HG03571 (cell line): Measurements from ENCODE around the gene SENP8.

ENCODE experiments used
- ATAC-seq: cut with Tn5 transposase; IDR thresholded peaks from one replicate; pipeline ENCODE4 v1.9.1; 2021; ENCODE audit not compliant: unreplicated experiment

The SENP8 gene

DNA sequence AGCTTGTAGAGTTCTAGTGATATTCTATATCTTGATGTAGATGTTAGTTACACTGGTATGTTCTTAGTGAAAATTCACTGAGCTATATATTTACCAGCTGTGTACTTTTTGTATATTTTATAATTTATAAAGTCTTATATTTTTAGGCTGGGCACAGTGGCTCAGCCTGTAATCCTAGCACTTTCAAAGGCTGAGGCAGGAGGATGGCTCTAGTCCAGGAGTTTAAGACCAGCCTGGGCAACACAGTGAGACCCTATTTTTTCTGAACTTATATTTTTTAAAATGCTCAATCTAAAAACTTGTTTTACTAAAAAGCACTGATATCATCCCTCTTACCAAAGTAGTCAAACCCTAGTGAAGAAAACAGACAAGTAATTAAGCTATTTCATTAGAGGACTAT is 5.4 kb upstream of the SENP8 start:
- no peak for ATAC-seq

DNA sequence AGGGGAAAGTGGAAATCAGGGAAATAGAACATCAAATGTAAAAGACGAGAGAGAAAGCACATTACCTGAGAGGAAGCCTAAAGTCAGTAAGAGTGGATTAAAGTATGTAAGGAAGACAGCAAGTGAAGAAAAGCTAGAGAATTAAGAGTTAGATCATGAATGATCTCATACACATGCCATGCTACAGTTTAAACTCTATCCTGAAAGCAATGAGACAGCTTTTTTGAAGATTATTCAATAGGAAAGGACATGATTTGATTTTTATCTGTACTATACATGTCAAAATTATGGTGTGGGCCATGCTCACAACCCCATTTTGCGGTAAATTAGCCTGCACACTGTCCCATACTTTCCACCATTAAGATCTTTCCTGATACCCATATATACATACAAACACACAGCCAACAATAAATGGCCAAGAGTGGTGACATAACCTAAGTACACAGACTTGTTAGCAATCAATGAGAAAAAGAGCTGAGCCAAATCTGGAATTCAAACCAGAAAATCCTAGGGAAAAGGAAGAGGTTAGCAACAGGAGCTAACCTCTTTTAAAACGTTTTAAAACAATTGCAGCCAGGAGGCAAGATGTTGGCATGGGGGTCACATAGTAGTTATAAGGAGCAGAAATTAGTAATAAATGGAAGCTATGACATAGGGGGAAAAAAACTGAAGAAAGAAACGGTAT is 4.7 kb upstream of the SENP8 start:
- ATAC-seq = no peak

DNA sequence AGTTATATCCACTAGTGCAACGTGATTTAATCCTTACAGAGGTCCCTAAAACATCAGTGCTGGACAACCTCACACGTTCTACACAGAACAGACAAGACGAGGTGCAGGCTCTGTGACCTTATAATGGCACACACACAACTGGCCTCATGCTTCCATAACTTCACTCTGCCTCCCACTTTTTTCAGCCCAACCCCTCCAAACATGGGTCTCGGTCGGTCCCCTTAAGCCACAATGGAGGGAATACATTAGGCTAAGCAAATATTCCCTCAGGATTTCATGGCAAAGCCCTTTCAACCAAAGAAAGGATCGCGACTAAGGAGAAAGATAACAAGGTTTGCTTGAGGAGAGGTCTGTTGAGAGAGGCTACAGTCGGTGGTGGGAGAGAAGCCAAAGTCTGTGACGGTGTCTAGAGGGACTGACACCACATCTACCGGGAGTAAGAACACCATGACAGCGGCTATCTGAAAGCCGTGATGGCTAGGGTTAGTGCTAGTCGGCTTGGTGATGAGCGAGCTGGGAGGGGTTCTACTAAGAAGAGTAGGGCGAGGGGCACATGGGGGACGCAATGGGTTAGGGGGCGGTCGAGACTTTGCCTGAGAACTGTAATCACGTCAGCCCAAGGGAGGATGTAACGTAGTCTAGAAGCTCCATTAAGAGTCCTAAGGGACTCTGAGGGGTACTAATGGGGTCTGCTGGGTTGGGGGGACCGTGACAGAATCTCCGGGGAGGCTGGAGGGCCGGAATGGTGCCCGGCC is 1.3 kb upstream of the SENP8 start:
- ATAC-seq = no peak

DNA sequence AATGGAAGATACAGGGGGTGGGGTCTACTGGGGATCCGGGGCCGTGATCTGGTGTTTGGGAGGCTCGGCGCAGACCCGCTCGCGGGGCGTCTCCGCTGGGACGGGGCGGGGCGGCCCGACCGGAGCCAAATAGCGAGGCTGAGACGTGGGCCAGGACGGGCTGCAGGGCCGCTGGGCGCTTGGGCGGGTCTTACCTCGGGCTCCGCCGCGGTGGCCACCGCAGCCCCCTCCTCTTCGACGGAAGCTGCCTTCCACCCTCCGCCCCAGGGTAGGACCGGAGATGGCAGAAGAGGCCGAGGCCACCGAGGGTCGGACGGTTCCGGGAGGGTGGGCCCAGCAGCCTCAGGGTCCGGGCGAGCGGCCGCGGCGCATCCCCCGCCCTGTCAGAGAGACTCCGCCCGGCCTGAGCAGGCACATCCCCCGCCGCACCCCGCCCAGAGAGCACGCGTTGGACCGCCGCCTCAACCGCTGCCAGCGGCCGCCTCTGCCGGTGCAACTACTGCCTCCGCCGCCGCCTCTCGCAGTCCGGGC is 652 bp upstream of the SENP8 start:
- peak; percentile 56 for ATAC-seq

DNA sequence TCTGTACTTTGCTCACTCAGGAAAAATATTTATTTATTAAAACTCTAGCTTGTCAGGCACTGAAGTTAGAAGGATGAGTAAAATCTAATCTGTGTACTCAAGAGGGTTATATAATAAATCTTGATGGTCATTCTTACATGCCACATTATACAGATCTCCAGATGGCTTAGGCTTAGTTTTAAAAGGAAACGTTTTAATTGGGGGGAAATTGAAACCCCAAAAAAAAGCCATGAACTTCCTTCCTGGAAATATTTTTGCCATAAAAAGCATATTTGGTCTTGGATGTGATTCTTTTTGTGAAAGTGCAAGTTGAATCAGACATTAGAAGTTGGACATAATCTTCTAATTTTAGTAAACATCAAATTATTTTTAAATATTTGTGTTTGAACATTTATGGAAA is 6.0 kb downstream of the SENP8 start:
- ATAC-seq = no peak

DNA sequence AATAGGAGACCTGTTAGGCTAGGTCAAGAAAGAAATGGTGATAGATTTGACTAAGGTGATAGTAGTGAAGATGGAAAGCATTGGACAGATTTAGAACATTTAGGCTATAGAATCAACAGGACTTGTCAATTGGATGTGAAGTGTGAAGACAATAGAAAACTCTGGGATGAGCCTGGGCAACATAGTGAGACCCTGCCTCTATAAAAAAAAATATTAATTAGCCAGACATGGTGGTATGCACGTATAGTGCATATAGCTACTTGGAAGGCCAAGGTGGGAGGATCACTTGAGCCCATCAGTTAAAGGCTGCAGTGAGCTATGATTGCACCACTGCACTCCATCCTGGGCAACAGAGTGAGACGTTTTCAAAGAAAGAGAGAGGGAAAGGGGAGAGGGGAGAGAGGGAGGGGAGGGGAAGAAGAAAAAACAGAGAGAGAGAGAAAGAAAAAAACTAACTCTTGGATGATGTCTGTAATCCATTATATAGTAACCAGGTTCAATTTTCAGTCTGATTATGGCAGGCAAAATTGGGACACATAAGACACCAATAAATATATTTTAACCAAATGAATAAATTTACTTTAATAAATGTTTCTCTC is 9.6 kb downstream of the SENP8 start:
- no peak for ATAC-seq

DNA sequence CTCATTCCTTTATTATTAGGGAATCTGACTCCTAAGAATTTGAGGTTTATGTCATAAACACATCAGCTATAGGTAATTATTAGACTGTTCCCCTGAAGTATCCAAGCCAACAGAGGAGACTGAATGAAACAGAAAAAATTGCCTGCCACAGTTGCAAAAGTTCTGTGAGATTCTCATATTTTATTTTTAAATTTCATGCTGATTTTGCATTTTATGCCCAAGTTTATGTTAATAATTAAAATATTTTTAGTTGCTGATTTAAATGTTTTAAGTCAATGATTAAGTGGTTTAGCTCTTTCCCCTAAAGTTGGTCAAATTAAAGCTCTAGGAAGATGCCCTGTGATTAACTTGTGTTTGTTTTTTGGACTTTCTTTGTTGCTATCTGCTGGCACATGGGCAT is 10.2 kb downstream of the SENP8 start:
- ATAC-seq = no peak

DNA sequence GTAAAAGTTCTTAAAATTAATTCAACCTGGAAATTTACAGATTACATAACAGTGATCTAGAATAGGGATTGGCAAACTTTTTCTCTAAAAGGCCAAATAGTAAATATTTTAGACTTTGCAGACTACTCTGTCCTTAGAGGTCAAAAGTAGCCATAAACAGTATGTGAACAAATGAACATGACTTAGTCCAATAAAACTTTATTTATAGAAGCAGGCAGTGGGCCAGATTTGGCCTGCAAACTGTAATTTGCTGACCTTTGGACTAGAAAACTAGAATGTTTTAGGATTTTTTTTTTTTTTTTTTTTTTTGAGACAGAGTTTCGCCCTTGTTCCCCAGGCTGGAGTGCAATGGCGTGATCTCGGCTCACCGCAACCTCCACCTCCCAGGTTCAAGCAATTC is 12.1 kb downstream of the SENP8 start:
- no peak for ATAC-seq

DNA sequence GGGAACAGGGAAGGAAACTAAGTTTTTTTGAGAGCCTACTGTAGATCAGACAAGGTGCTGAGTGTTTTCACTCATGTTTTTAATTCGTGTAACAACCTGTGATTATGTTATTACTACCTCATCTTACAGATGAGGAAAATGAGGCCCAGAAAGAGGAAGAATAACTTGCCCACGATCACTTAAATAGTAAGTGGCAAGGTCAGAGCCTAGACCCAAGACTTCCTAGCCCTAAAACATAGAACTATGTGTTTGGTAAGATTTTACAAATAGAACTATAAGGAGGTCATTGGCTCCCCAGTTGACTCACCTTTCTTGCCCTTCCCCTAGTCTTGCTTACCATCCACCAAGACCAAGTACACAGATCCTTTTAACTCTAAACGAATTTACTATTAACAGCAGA is 13.7 kb downstream of the SENP8 start:
- no peak for ATAC-seq

DNA sequence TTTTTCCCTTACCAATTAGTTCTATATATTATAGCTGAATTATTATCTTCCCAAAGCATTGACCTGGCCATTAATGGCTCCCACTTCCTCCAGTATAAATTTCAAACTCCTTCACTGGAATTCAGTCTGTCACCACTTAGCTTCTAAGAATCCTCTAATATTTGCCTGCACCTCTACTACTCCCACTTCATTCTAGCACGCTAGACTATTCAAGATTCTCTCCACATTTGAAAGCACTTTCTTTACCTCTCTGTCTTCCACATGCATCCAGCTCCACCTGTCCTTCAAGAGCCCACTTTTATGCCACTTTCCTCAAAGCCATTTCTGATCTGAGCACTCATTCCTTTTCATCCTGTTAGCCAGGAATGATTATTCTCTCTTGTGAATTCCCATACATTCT is 15.0 kb downstream of the SENP8 start:
- ATAC-seq = no peak

DNA sequence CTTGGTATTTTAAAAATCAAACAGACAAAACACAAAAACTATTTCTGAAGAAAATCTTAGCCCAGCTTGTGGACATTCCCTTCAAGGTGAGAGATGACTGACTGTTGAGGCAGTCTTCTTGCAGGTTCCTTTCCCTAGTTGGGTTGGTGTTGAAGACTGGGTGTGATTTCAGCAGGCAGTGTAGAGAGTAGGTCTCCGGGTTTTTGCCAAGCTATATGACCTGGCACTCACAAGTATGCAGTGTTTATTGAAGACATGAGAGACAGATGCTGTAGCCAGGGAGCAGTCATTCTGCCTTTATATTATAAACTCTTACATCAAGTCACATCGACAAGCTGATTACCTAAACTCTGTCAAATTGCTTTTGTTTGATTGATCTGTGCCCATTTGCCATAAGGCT is 17.5 kb downstream of the SENP8 start:
- ATAC-seq = no peak

DNA sequence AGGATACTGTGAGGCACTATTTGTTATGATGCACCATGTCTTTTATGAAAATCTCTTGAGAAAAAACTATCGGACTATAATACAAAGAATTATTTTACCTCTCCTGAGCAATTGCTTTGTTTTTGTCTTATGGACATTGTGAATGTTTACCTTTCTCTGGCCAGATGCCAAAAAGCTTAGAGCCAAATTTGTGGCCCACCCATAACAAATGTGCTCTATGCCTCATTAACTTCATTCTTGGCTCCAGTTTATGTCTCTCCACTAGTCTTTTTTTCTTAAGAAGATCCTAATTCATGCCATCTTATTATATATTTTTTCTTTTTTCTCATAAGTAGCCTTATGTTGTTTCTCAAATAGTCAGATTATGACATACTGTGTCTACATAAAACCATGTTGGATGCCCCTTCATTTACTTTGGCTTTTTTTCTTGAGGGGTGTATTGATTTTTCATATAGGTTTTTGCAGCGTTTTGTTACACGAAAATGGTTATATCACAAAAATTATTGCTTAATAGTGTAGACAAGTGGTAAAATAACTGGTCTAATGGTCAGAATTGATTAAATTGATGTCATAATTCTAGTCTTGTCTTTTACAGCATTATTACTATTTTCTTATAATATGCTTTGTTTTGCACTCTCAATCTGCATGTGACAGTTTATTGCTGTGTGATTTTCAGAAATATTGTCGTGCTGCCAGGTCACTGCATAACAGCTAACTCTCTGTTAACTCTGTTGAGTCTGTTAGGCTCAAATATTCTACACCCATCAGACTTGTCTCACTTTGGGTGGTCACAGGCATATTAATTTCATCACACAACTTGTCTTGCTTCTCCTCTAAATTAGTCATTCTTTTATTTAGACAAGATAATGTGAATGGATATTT is 18.2 kb downstream of the SENP8 start:
- ATAC-seq = no peak

DNA sequence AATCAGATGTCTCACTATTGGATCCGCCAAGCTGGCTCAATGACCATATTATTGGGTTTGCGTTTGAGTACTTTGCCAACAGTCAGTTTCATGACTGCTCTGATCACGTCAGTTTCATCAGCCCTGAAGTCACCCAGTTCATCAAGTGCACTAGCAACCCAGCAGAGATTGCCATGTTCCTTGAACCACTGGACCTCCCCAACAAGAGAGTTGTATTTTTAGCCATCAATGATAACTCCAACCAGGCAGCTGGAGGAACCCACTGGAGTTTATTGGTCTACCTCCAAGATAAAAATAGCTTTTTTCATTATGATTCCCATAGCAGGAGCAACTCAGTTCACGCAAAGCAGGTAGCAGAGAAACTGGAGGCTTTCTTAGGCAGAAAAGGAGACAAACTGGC is 21.5 kb downstream of the SENP8 start:
- no peak for ATAC-seq

DNA sequence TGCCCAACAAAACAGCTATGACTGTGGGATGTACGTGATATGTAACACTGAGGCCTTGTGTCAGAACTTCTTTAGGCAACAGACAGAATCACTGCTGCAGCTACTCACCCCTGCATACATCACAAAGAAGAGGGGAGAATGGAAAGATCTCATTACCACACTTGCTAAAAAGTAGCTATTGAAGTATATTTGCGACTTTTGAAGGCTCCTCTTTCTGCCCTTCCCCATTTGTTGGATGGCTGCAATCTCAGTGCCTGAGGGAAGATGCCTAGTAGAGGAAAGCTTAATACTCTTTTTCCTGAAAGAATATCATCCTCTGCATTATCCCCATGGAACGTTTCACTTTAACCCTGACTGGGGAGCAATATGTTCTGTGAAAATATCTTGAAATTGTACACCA is 21.9 kb downstream of the SENP8 start:
- ATAC-seq = no peak

DNA sequence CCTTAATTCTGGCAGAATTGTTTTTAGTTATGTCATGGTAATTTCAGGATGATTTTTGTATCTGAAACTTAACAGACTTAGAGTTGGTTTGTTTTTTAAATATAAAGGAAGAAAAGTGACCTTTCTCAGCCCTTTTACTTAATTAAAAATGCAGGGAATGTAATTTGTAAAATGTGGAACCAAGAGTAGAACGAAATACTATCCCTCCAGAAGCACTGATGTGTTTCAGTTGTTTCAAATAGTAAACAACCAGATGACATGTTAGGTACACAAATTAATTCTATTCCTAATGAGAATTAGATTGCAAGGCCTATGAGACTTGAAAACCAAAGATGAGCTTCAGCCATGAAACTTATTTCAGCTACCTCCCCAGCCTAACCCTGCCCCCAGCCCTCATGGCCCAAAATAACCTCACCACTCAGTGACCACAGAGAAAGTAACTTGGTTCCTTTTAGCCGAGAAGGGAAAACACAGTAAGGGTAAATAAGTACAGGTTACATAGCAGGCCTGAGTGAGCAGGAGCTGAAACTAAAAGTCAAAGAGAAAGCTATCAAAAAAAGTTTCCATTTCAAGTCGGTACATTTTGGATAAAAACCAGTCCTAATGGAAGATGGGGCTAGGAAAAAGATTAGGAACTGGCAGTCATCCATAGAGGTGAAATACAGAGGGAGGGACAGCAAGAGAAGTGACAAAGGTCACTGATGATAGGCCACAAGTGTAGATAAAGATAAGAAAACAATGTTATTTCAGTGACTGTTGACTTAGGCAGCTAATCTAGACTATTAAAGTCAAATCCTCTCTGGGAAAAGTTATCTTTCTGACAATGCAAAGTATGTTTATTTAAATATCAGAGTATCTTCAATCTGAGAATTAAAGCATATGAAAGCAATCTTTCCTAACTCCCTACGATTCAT is 23.2 kb downstream of the SENP8 start:
- ATAC-seq = peak; percentile 99

DNA sequence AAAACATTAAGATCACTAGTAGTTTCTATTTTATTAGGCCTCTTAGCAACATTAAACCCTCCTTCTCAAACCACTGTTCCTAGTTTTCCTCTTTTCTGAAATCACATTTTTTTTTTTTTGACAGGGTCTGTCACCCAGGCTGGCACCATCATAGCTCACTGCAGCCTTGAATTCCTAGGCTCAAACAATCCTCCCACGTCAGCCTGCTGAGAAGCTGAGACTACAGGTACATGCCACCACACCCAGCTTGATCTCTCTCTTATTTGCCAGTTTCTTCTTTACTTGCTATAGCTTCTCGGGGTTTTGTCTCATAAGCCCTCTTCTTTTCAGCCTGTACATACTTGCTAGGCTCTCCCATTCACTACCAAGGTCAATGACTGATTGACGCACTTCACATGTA is 28.0 kb downstream of the SENP8 start:
- ATAC-seq = no peak

DNA sequence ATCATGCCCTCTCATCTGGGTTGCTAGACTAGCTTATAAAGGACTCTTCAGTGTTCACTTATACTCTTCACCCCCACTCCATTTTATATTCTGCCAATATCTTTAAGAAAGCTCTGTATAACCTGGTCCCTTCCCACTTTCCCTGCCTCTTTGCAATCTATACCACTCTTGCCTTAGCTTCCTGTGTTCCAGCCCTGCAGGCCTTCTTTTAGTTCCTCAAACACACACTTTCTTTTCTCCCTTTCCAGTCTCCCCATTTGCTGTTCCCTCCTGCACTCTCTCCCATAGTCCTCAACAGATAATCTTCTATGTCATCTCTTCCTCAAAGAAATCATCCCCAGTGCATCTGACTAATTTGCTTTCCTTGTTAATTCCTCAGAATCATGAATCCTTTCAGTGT is 28.7 kb downstream of the SENP8 start:
- no peak for ATAC-seq

DNA sequence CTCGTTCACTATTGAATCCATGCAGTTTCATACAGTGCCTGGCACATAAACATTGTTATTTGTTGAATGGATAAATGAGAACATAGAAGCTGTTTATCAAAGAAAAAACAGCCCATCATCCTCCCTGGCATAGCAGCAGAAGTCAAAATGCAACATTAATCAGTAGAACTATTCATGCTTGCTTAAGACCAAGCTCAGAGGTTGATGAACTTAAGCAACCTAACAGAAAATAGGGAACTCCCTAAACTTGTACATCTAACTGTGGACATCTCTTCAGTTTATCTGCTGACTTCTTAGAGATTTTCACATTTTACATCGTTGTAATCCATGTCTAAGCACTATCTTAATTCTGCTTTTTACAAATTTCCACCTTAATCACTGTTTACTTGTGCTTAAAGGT is 29.2 kb downstream of the SENP8 start:
- no peak for ATAC-seq

DNA sequence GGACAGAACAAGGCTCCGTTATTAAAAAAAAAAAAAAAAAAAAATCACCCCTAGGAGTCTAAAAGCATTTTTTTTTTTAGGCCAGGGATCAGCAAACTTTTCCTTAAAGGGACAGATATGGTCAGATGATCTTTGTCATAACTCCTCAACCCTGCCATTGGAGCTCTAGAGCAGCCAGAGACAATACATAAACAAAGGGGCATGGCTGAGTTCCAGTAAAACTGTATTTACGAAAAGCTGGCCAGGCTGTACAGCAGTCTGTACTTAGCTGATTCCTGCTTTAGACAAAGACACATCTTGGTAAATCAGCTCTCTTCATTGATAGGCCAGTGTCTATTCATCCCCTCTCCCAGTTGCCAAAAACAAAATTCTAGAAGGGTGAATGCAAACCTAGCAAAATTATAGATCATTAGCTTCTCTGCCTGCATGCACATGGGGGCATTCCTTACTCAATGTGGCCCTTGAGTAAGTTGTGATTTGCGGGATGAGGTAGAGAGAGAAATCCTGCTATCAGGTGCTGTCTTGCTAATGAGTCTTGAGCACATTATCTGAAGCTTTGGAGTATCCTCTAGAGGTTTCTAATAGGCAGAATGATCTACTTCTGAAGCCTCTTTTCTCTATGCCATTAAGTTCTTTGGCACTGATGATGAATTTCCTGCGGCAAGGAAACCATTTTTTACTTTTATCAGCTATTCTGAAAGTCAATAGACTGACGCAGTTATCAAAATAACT is 35.2 kb downstream of the SENP8 start:
- no peak for ATAC-seq

DNA sequence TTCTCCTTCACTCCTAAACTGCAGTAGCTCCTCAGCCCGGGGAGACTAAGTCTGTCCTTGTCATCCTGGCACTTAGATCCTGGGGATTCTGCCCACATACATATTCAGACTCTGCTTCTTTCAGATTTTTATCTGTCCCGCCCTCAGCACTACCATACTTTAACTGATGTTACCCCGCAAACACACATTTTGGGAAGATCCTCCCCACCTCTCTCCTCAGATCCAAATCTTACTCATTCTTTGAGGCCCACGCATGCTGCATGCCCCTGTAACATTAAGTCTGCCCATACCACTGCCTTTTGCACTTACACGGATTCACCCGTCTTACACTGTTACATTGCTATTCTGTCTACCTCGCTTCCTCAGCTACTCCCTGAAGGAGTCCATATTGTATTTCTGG is 36.1 kb downstream of the SENP8 start:
- no peak for ATAC-seq
